Uterus (tissue), 2 donors: ENCODE measurements around the gene MSI2.

ENCODE experiments used
- CTCF ChIP-seq, 4 experiments: fragments of 200-600 bp in 2 of 4; fragments of 450-650 bp in 2 of 4; sonication (generic) in 2 of 4; IDR thresholded peaks; one replicate each; pipeline ENCODE4 v1.5.1; 2016 to 2019; ENCODE audit warnings: antibody characterized with exemption in 4 of 4, mild to moderate bottlenecking in 2 of 4, moderate library complexity in 1 of 4
- POLR2A ChIP-seq, 2 donors: fragments of 450-650 bp; IDR thresholded peaks; one replicate each; pipeline ENCODE4 v1.6.1; 2016; ENCODE audit warnings: antibody characterized with exemption in 2 of 2, mild to moderate bottlenecking in 1 of 2, moderate library complexity in 1 of 2

GRCh38 chr17:57318913-57319312, 62.6 kb downstream of the MSI2 start:
- TF ChIP-seq CTCF (IDR thresholded peaks at IDR 0.05) (no peak), POLR2A (IDR thresholded peaks at IDR 0.05) (no peak)
